Measurements from ENCODE around the gene GPAM.
"Not testable (repeated sequence)": the region's sequence is repeated elsewhere in the genome, so short reads cannot be mapped to it uniquely, and the experiment has no call there.

Gene GPAM

GRCh38 chr10:112215342-112215774 is 31.8 kb upstream of the GPAM start:
- DNase-seq (no peak), ATAC-seq (no peak)

- no peak for ATAC-seq
- DNase-seq = no peak
Measured at GRCh38 chr10:112214298-112214926, 30.8 kb upstream of the GPAM start.

- ATAC-seq (no peak), DNase-seq (no peak)
Measured at GRCh38 chr10:112213836-112214235, 30.3 kb upstream of the GPAM start.

- ATAC-seq = no peak
Measured at GRCh38 chr10:112213098-112213823, 29.7 kb upstream of the GPAM start.

GRCh38 chr10:112210666-112211065 is 27.1 kb upstream of the GPAM start:
- DNase-seq = no peak
- no peak for ATAC-seq

More at GRCh38 chr10:112213098-112213823, 29.7 kb upstream of the GPAM start:
- no peak for DNase-seq

- no peak for DNase-seq
- no peak for ATAC-seq
Measured at GRCh38 chr10:112209684-112210131, 26.1 kb upstream of the GPAM start.

GRCh38 chr10:112208997-112209396 is 25.4 kb upstream of the GPAM start:
- ATAC-seq (peak; percentile 46), DNase-seq (no peak)

GRCh38 chr10:112208292-112208691 is 24.7 kb upstream of the GPAM start:
- DNase-seq (no peak), ATAC-seq (no peak)

- no peak for DNase-seq
- peak; percentile 51 for ATAC-seq
Measured at GRCh38 chr10:112203328-112204076, 19.9 kb upstream of the GPAM start.

- DNase-seq (no peak), ATAC-seq (peak; percentile 83)
Measured at GRCh38 chr10:112202561-112203241, 19.1 kb upstream of the GPAM start.

GRCh38 chr10:112202076-112202475 is 18.5 kb upstream of the GPAM start:
- DNase-seq = no peak
- no peak for ATAC-seq

GRCh38 chr10:112201334-112201733 is 17.8 kb upstream of the GPAM start:
- DNase-seq (no peak), ATAC-seq (no peak)

- not testable (repeated sequence) for ATAC-seq, DNase-seq
Measured at GRCh38 chr10:112200259-112200658, 16.7 kb upstream of the GPAM start.

- not testable (repeated sequence) for DNase-seq, ATAC-seq
Measured at GRCh38 chr10:112197662-112198061, 14.1 kb upstream of the GPAM start.

- ATAC-seq = no peak
- no peak for DNase-seq
Measured at GRCh38 chr10:112195224-112195623, 11.7 kb upstream of the GPAM start.

- DNase-seq (no peak), ATAC-seq (no peak)
Measured at GRCh38 chr10:112191791-112192190, 8.2 kb upstream of the GPAM start.

GRCh38 chr10:112191041-112191590 is 7.6 kb upstream of the GPAM start:
- no peak for ATAC-seq
- DNase-seq = no peak

- DNase-seq (no peak), ATAC-seq (no peak)
Measured at GRCh38 chr10:112189465-112189864, 5.9 kb upstream of the GPAM start.

- DNase-seq = no peak
- no peak for ATAC-seq
Measured at GRCh38 chr10:112187527-112187926, 4.0 kb upstream of the GPAM start.

- no peak for ATAC-seq
- no peak for DNase-seq
Measured at GRCh38 chr10:112185959-112186358, 2.4 kb upstream of the GPAM start.

GRCh38 chr10:112184379-112184778 is 814 bp upstream of the GPAM start:
- DNase-seq = no peak
- no peak for ATAC-seq

- ATAC-seq (no peak), DNase-seq (no peak)
Measured at GRCh38 chr10:112184052-112184371, 447 bp upstream of the GPAM start.

All from stimulated activated naive CD8-positive, alpha-beta T cell treated with anti-CD3 and anti-CD28 coated beads, Interleukin-15, Interleukin-2, amounts not matched to agents 100 U/mL and 50 U/mL, for 24 hours (primary cell).